Esophagus squamous epithelium (tissue), 5 donors: ENCODE data around the gene LYRM2. TPM values are rescaled to one million over a fixed set of nuclear protein-coding genes. Genes with fewer than 3 reads are reported as not detected.

Experiments
- DNase-seq: peaks from one replicate; lab custom pipeline; 2025; lab: John Stamatoyannopoulos, UW
- H3K27ac ChIP-seq, 4 donors: fragments of 200-600 bp; sonication (generic); one replicate each; pipeline ENCODE4 v1.5.1; 2016 to 2019; ENCODE audit warnings: mild to moderate bottlenecking in 1 of 4
- H3K27me3 ChIP-seq, 4 donors: fragments of 200-600 bp; sonication (generic); 1 replicate in 3 of 4; 2 replicates in 1 of 4; pipeline versions ENCODE4 v1.5.1 to v1.6.0; 2017 to 2021; ENCODE audit warnings: antibody characterized with exemption in 1 of 4
- H3K36me3 ChIP-seq, 3 donors: fragments of 200-600 bp; sonication (generic); one replicate each; pipeline ENCODE4 v1.5.1; 2016 to 2019
- H3K4me1 ChIP-seq, 3 donors: fragments of 200-600 bp; sonication (generic); one replicate each; pipeline ENCODE4 v1.5.1; 2017 to 2019
- H3K4me3 ChIP-seq, 4 donors: fragments of 200-600 bp; sonication (generic); 1 replicate in 3 of 4; 2 replicates in 1 of 4; pipeline ENCODE4 v1.5.1; 2016 to 2019; ENCODE audit warnings: mild to moderate bottlenecking in 2 of 4, moderate library complexity in 1 of 4
- H3K9me3 ChIP-seq, 3 donors: fragments of 200-600 bp; sonication (generic); one replicate each; pipeline ENCODE4 v1.5.1; 2016 to 2019
- CTCF ChIP-seq, 6 experiments: fragments of 450-650 bp in 4 of 6; fragments of 200-600 bp in 2 of 6; sonication (generic) in 2 of 6; IDR thresholded peaks; one replicate each; pipeline ENCODE4 v1.5.1; 2016 to 2019; ENCODE audit warnings: antibody characterized with exemption in 6 of 6, mild to moderate bottlenecking in 4 of 6, moderate library complexity in 4 of 6
- POLR2A ChIP-seq, 4 donors: fragments of 450-650 bp; IDR thresholded peaks; one replicate each; pipeline ENCODE4 v1.6.1; 2017; ENCODE audit warnings: antibody characterized with exemption in 4 of 4, mild to moderate bottlenecking in 4 of 4, moderate library complexity in 3 of 4
- WGBS, 2 donors: methylation state at CpG; one replicate each; pipeline ENCODE4 v1.1.5; 2018; 5-methylcytosine and 5-hydroxymethylcytosine counted together
- intact Hi-C: fragments of 100-400 bp; cut with DNase I; formaldehyde crosslinking; loops from one replicate; pipeline ENCODE4 v1.15.0; 2022
- total RNA-seq, 4 donors: library from RNA; depleted of rRNA; stranded (reverse); fragments of >200 nt; gene quantifications; one replicate each; pipeline ENCODE4 v1.1.0, GENCODE V29; 2016
- donor health status: DM: yes; HTN: yes; CAD: no.

Gene LYRM2
- total RNA-seq, 4 donors from 2014 or later = 4.6 to 16.6 (median 15.1) TPM

GRCh38 chr6:89662659-89663223 is 24.2 kb upstream of the LYRM2 start:
- H3K36me3 ChIP-seq = peaks cover 3 to 100% (median 27%) of the 10 kb centered on the region in 3 donors
- 91 to 94% methylated on average over 4 of the region's 4 CpGs for WGBS, 2 donors
- TF ChIP-seq POLR2A (IDR thresholded peaks at IDR 0.05) (no peak), CTCF (IDR thresholded peaks at IDR 0.05) (no peak)

GRCh38 chr6:89661559-89661958 is 23.0 kb upstream of the LYRM2 start:
- intact Hi-C loops = no loop called here
- WGBS, 2 donors = 85 to 88% methylated on average over 1 of the region's 1 CpG
- Histone ChIP-seq H3K27ac (no peak overlapping the region), H3K27me3 (no peaks in the 10 kb centered on the region), H3K4me1 (peaks cover 0 to 21% (median 0%) of the 10 kb centered on the region in 3 donors), H3K9me3 (no peaks in the 10 kb centered on the region), H3K36me3 (peaks cover 3 to 100% (median 37%) of the 10 kb centered on the region in 3 donors), H3K4me3 (no peak overlapping the region)
- no peak for DNase-seq
- no peak for TF ChIP-seq CTCF (IDR thresholded peaks at IDR 0.05)
- TF ChIP-seq POLR2A (IDR thresholded peaks at IDR 0.05) = no peak

More at GRCh38 chr6:89662659-89663223, 24.2 kb upstream of the LYRM2 start:
- intact Hi-C loops = no loop called here
- Histone ChIP-seq H3K9me3 (no peaks in the 10 kb centered on the region), H3K27me3 (no peaks in the 10 kb centered on the region), H3K27ac (no peak overlapping the region), H3K4me1 (peaks cover 0 to 9% (median 0%) of the 10 kb centered on the region in 3 donors), H3K4me3 (no peak overlapping the region)
- no peak for DNase-seq

GRCh38 chr6:89660981-89661380 is 22.4 kb upstream of the LYRM2 start:
- Histone ChIP-seq H3K36me3 (peaks cover 3 to 100% (median 42%) of the 10 kb centered on the region in 3 donors), H3K4me3 (no peak overlapping the region), H3K27me3 (no peaks in the 10 kb centered on the region), H3K9me3 (no peaks in the 10 kb centered on the region), H3K27ac (no peak overlapping the region), H3K4me1 (peaks cover 0 to 21% (median 0%) of the 10 kb centered on the region in 3 donors)
- no peak for DNase-seq
- no peak for TF ChIP-seq POLR2A (IDR thresholded peaks at IDR 0.05)
- TF ChIP-seq CTCF (IDR thresholded peaks at IDR 0.05) = no peak
- intact Hi-C loops = no loop called here
- WGBS, 2 donors = 91 to 92% methylated on average over 3 to 4 of the region's 4 CpGs

GRCh38 chr6:89657445-89658158 is 19.1 kb upstream of the LYRM2 start:
- Histone ChIP-seq H3K27me3 (no peaks in the 10 kb centered on the region), H3K27ac (no peak overlapping the region), H3K4me1 (peaks cover 0 to 21% (median 0%) of the 10 kb centered on the region in 3 donors), H3K9me3 (no peaks in the 10 kb centered on the region), H3K36me3 (peaks cover 0 to 100% (median 55%) of the 10 kb centered on the region in 3 donors), H3K4me3 (no peak overlapping the region)
- WGBS, 2 donors = 56 to 69% methylated on average over 13 of the region's 13 CpGs
- no peak for TF ChIP-seq POLR2A (IDR thresholded peaks at IDR 0.05)
- no peak for TF ChIP-seq CTCF (IDR thresholded peaks at IDR 0.05)
- intact Hi-C loops = no loop called here
- DNase-seq = no peak

- Histone ChIP-seq H3K27me3 (no peaks in the 10 kb centered on the region), H3K9me3 (no peaks in the 10 kb centered on the region), H3K4me3 (no peak overlapping the region), H3K36me3 (peaks cover 0 to 98% (median 50%) of the 10 kb centered on the region in 3 donors), H3K27ac (no peak overlapping the region), H3K4me1 (peaks cover 0 to 21% (median 0%) of the 10 kb centered on the region in 3 donors)
- TF ChIP-seq CTCF (IDR thresholded peaks at IDR 0.05) (no peak), POLR2A (IDR thresholded peaks at IDR 0.05) (no peak)
- DNase-seq = no peak
- intact Hi-C loops = no loop called here
- 90 to 92% methylated on average over 2 of the region's 2 CpGs for WGBS, 2 donors
These were observed 16.6 kb upstream of the LYRM2 start for GRCh38 chr6:89655122-89655521.
